ES-I3 (cell line): ENCODE results near the gene ABTB2.

ENCODE experiments used
- H3K36me3 ChIP-seq: 2 replicates; pipeline ENCODE4 v1.6.1; 2013; ENCODE audit warnings: mild to moderate bottlenecking, low read length, control low read depth, moderate library complexity; ENCODE audit not compliant: insufficient read depth
- H3K4me1 ChIP-seq: 2 replicates; pipeline ENCODE4 v1.6.1; 2013; ENCODE audit warnings: mild to moderate bottlenecking, control low read depth, low read length; ENCODE audit not compliant: insufficient read depth
- H3K9ac ChIP-seq: 2 replicates; pipeline ENCODE4 v1.6.1; 2013; ENCODE audit warnings: low read depth, mild to moderate bottlenecking, low read length, moderate library complexity
- H3K9me3 ChIP-seq: 2 replicates; pipeline ENCODE4 v1.6.1; 2013; ENCODE audit warnings: mild to moderate bottlenecking, low read length, moderate library complexity; ENCODE audit not compliant: control insufficient read depth, insufficient read depth

The ABTB2 gene

DNA sequence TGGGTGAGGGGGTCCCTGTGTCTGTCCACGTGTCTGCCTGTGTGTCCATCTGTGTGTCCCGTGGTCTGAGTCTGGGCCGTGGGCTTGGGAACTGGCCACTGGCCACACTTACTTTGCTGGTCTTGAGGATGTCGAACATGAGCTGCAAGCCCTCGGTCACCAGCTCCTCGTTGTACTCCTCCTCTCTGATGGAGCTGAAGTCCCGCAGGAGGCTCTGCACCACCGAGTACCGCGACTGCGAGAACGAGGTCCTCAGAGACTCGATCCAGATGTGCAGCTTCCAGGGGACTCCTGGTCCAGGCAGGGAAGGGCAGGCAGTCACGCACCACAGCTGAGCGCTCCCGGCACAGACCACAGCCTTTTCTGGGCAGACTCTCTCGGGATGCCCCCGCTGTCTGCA, 197.0 kb downstream of the ABTB2 start:
- no peaks in the 10 kb centered on the region for H3K4me1 ChIP-seq
- H3K36me3 ChIP-seq: peaks cover 2% of the 10 kb centered on the region; the same call in 1 of the 2 replicates
- H3K9ac ChIP-seq: no peak overlapping the region
- H3K9me3 ChIP-seq: no peaks in the 10 kb centered on the region

DNA sequence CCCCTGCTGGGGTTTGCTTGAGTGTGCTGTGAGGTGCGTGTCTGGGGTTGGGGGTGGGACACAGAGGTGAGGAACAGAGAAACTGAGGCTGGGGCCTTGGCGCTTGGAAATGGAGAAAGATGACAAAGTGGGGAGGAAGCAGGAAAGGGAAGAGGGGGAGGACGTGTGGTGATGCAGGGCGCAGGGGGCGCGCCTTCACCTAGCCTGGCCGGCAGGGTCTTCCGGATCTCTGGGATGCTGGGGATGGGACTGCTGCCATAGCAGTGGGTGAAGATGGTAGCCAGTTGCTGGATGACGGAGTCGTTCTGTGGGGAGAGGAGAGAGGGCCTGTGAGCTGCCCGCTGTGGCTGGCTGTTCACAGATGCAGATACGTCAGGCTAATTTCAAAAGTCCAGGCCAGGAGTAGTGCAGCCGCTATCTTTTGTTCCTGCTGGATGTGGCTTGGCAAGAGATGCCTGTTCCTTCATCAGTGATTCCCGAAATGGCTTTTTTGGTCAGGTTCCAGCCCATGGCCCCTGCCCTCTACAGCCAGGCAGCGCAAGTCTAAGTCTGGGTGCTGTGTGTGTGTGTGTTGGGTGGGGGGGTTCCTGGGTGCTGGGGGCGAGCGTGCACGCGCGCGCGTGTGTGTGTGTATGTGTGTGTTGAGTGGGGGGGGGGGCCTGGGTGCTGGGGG, 197.6 kb downstream of the ABTB2 start:
- Histone ChIP-seq H3K4me1 (no peaks in the 10 kb centered on the region), H3K9ac (no peak overlapping the region), H3K9me3 (no peaks in the 10 kb centered on the region), H3K36me3 (peaks cover 2% of the 10 kb centered on the region; the same call in 1 of the 2 replicates)

DNA sequence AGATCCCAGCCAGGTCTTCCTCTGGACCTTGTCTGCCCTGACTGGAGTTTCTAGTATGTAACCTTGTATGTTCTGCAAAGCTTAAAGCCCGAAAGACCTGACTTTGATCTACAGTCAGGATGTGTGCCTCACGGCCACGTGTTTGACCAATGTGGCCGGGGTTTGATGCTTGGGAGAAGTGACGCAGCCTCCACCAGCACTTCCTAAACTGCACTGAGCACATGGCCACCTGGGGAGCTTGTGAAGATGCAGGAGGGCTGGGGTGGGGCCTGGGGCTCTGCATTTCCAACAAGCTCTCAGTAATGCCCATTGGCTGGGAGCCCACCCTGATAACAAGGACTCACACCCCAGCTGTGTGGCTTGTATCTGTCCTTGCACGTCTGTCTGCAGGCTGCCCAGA, 199.1 kb downstream of the ABTB2 start:
- Histone ChIP-seq H3K9me3 (no peaks in the 10 kb centered on the region), H3K4me1 (no peaks in the 10 kb centered on the region), H3K9ac (no peak overlapping the region), H3K36me3 (peaks cover 2% of the 10 kb centered on the region; the same call in 1 of the 2 replicates)

DNA sequence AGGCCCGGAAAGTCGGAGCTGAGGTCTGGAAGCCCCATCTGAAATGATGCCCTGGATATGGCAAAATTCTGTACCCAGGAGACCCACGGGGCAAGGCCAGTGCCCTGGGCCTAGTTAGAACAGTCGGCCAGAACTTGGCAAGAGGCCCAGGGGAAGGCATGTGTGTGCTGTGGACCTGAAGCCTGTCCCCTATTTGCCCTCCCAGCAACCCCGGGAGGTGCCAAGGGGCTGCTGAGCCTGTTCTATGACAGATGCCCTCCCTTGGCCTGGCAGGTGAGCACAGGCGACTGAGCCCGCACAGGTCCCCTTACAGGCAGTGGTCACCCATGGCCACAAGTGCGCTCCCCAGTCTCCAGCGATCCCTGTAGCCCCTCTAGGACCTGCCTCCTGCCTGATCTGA, 200.6 kb downstream of the ABTB2 start:
- Histone ChIP-seq H3K9ac (no peak overlapping the region), H3K36me3 (peaks cover 2% of the 10 kb centered on the region; the same call in 1 of the 2 replicates), H3K9me3 (no peaks in the 10 kb centered on the region), H3K4me1 (no peaks in the 10 kb centered on the region)

DNA sequence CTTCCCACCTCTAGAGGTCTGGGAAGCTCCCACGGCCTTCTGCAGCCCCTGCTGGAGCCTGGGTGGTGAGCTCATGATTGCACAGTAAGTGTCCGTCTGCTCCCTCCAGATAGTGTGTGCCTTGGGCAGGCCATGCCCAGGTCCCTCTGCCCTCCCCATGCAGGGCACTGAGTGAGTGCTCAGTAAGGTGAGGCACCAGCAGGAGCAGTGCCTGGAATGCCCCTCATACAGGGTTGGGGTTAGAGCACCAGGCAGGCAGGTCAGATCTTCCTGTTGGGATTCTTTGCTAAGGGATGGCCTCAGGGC, 202.1 kb downstream of the ABTB2 start:
- H3K4me1 ChIP-seq: no peaks in the 10 kb centered on the region
- peaks cover 5% of the 10 kb centered on the region; the same call in 1 of the 2 replicates for H3K36me3 ChIP-seq
- no peaks in the 10 kb centered on the region for H3K9me3 ChIP-seq
- H3K9ac ChIP-seq: no peak overlapping the region

DNA sequence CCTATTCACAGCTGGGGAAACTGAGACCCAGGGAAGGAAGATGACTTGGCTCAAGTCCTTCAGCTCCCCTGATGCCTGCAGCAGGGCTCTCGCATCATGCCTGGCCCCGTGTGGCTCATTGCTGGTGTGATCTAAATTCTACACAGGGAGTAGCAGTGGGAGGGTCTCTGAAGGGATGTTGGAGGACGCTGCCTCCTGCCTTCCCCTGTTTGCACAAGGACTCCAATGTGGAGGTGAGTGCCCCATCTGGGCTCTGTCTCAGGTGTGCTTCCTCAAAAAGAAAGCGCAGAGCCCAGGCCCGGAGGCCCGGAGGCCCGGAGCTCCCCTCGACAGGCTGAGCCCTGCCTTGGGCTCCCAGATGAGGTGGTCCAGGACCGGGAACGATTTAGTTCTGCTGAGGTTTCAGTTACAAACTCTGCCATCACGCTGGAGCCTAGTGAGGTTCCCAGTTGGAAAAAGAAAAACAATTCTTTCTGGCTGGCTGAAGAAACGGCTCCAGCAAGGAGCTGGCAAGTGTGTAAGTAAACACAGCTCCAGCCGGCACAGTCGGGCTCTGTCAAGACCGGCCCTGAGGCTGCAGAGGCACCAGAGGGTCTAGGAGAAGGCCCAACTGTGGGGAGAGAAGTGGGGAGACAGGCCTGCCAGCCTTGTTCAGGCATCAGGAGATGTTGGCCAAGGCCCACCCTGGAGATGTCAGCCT, 202.6 kb downstream of the ABTB2 start:
- no peaks in the 10 kb centered on the region for H3K4me1 ChIP-seq
- no peak overlapping the region for H3K9ac ChIP-seq
- peaks cover 5% of the 10 kb centered on the region; the same call in 1 of the 2 replicates for H3K36me3 ChIP-seq
- no peaks in the 10 kb centered on the region for H3K9me3 ChIP-seq

DNA sequence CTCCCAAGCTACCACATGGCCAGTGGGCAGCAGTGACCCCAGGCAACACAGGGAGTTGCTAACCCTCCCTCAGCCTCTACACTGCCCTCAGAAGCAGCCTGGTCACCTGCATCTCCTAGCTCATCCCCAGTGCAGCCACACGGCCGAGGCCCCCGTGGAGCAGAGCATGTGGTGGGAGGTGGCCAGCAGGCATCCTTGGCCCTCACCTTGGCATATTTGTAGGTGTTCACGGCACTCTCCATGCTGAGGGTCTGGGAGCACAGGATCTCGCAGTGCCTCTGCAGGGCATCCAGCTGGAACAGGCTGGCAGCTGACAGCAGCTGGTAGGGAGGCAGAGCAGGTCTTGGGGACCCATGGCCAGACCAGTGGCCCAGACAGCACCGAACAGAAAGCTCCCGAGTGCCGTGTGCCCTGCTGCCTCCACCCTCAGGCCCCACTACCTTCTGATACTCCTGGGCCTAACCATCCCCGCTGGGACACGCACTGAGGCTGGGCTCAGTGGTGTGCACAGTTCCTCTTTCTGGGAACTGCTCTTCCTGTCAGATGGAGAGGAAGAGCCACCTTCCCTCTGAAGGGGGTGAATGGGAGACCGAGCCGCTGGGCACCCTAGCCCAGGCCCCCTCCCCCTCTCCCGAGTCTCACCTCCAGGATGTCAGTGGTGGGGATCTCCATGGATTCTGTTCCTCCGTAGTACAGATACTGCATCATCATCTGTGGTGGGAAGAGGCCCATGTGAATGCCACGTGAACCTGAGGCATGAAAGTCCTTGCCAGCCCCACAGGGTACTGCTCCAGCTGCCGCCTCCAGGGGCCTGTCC, 203.5 kb downstream of the ABTB2 start:
- Histone ChIP-seq H3K9ac (no peak overlapping the region), H3K9me3 (no peaks in the 10 kb centered on the region), H3K36me3 (peaks cover 5% of the 10 kb centered on the region; the same call in 1 of the 2 replicates), H3K4me1 (peaks cover under 1% of the 10 kb centered on the region; the same call in 1 of the 2 replicates)

DNA sequence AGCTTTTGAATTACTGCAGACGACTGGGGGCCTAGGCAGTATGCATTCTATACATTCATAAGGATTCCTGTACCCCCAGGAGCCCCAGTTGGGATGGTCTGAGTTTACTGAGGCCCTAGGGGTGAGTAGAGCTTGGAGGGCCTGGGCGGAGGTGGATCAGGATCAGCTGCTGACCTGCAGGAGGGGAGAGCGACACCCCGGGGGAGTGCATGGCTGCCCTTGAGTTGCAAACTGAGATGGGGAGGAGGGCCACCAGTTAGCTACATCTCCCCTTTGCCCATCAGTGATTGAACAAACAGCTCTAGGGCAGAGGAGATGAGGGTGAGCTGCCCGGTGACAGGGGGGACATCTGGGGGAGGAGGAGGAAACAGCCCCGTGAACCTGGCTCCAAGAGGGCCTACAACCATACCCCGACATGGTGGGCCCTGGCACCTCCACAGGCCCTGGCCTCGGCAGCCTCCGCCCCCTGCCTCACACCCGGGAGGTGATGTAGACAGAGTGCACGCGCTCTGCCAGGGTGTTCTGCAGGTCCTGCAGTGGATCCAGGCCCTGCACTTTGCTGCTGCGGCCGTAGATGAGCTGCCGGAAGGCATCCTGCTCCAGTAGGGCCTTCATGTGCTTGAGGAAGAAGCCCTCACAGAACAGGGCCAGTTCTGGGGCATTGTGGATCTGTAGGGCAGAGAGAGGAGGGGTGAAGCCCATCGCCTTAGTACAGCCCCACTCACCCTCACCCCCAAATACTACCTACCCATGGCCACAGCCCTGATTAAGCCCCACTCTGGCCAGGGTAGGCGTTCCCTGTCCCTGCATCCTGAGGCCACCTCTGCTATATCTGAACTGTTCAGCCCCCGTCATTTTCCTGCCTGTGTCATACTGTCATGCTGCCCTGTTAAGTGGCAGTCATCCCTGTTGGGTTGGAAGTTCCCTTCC, 205.6 kb downstream of the ABTB2 start:
- Histone ChIP-seq H3K36me3 (peaks cover 6% of the 10 kb centered on the region), H3K9ac (no peak overlapping the region), H3K9me3 (no peaks in the 10 kb centered on the region), H3K4me1 (peaks cover 12% of the 10 kb centered on the region; the same call in 1 of the 2 replicates)

DNA sequence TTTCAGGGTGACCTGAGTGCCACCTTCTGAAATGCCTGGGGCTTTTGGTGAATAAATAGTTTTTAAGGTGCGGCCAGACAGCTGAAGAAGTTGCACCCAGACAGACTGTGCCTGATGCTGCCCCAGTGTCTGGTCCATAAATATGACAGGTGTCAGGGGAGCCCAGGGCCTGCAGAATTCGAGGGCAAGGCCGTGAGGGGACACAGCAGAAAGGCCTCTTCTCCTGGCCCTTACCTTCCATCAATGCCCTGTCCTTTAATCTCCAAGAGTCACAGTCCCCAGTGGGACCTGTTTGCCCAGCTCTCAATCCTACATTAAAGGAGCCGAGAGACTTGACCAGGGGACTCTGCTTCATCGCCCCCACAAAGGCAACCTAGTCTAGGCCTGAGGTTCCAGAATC, 206.6 kb downstream of the ABTB2 start:
- H3K36me3 ChIP-seq: peaks cover 6% of the 10 kb centered on the region
- H3K9ac ChIP-seq: no peak overlapping the region
- H3K4me1 ChIP-seq: peaks cover 12% of the 10 kb centered on the region; the same call in 1 of the 2 replicates
- no peaks in the 10 kb centered on the region for H3K9me3 ChIP-seq

DNA sequence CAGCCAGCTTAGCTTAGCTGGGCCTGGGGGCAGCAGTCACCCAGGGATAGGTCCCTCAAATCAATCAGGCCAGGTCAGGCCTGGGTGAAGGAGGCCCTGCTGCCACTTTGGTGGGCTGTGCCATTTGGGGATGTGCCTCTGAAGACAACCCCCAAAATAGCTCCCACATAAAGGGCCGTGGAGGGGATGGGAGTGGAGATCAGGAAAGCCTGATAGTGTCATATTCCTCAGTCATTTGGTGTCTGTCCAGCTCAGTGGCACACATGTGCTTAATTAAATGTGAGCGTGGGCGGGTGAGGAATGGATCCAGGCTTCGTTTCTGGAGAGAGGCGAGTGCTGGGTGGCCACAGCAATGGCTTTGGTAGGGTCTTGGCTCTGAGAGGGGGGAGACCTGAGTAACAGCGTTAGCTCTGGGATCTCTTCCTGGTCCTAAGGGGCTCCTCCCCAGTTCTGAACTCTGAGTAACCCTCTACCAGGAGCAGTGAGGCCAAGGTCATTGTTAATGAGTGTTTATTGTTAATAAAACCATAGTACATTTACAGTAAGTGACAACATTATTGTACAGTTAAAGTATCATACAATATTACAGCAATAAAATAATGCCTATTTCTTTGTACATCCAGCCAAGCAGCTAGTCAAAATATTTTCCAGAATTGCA, 207.2 kb downstream of the ABTB2 start:
- Histone ChIP-seq H3K9ac (no peak overlapping the region), H3K9me3 (no peaks in the 10 kb centered on the region), H3K4me1 (peaks cover 12% of the 10 kb centered on the region; the same call in 1 of the 2 replicates), H3K36me3 (peaks cover 10% of the 10 kb centered on the region)

DNA sequence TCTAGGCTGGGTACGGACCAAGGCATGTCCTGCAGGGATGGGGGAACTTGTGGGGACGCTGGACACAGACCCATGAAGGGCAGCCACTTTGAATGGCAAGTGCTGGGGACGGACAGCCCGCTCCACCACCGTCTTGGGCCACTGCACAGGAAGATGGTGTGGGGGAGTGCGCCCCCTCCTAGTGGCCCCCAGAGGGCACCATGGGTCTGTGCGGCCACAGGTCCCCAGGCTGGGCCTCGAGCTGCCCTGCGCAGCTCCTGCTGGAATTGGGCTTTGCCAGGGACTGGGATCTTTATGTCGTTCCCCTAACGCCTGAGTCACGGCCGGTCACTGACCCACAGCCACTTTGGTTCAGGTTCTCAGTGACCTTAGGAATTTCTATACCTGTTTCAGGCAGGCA, 208.0 kb downstream of the ABTB2 start:
- peaks cover 17% of the 10 kb centered on the region for H3K36me3 ChIP-seq
- H3K4me1 ChIP-seq: peaks cover 12% of the 10 kb centered on the region; the same call in 1 of the 2 replicates
- no peaks in the 10 kb centered on the region for H3K9me3 ChIP-seq
- H3K9ac ChIP-seq: no peak overlapping the region

DNA sequence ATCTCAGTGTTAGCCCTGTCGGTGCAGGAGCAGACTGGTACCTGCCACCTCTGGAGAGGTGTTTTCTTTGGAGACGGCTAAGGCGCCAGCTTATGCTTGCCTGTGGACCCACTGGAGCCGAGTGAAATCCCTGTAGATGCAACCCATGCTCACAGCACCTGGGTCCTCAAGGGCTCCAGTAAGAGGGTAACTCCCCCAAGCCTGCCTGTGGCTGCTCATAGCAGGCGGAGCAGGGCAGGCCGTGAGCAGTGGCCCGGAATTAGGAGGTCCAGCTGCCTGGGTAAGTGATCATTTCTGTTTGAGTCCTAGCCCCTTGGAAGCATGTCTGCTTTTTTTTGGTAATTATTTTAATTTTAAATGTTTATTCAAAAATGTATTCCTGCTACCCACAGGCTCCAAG, 208.5 kb downstream of the ABTB2 start:
- H3K9me3 ChIP-seq: no peaks in the 10 kb centered on the region
- H3K9ac ChIP-seq: no peak overlapping the region; the same call in 1 of the 2 replicates
- peaks cover 12% of the 10 kb centered on the region; the same call in 1 of the 2 replicates for H3K4me1 ChIP-seq
- peaks cover 22% of the 10 kb centered on the region for H3K36me3 ChIP-seq

DNA sequence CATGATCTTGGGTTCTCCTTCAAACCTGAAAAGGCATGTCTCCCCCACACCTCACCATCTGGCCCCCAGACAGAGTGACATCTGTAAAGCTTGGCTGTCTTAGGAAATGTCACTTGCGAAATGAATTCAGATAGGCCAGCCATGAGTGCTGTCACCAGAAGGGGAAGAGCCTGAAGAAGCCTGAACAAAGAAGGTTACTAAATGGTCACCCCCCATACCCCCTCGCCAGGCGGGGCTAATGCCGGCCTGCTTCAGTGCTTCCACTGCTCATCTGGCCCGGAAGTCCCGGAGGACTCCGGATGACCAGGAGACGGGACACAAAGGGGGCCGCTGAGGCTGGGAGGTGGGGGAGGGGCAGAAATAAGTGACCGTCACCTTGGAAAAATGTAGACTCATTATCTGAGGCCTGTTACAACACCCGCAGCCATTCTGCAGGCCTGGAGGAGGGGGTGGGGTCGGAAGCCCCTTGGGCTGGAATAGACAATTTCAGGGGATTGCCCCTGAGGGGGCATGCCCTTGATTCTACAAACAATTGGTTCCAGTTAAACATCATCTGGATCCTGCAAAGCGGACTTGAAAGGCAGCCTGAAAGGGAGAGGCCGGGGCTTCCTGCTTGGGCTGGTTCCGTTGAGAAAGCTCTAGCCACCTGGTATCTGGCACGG, 209.2 kb downstream of the ABTB2 start:
- Histone ChIP-seq H3K9me3 (no peaks in the 10 kb centered on the region), H3K4me1 (peaks cover 12% of the 10 kb centered on the region; the same call in 1 of the 2 replicates), H3K9ac (no peak overlapping the region), H3K36me3 (peaks cover 25% of the 10 kb centered on the region)
